KMS-11 (cell line): ENCODE results near the gene SPATA12.

Source experiments
- H2AFZ ChIP-seq: fragments of 200-600 bp; sonication (generic); 2 replicates; pipeline ENCODE4 v1.6.1; 2016; ENCODE audit warnings: antibody characterized with exemption, mixed run types, low read depth
- H3K27ac ChIP-seq: fragments of 200-600 bp; sonication (generic); 2 replicates; pipeline ENCODE4 v1.6.1; 2016; ENCODE audit warnings: mild to moderate bottlenecking, mixed run types
- H3K27me3 ChIP-seq: fragments of 200-600 bp; sonication (generic); 2 replicates; pipeline ENCODE4 v1.6.1; 2017; ENCODE audit warnings: mild to moderate bottlenecking, low read depth, mixed run types, moderate library complexity; ENCODE audit not compliant: insufficient read depth
- H3K36me3 ChIP-seq: fragments of 200-600 bp; sonication (generic); 2 replicates; pipeline ENCODE4 v1.6.1; 2017; ENCODE audit warnings: mild to moderate bottlenecking, mixed run types; ENCODE audit not compliant: insufficient read depth
- H3K4me1 ChIP-seq: fragments of 200-600 bp; sonication (generic); 2 replicates; pipeline ENCODE4 v1.6.1; 2016; ENCODE audit warnings: mild to moderate bottlenecking, low read depth, mixed run types; ENCODE audit not compliant: poor library complexity, severe bottlenecking
- H3K4me2 ChIP-seq: fragments of 200-600 bp; sonication (generic); 2 replicates; pipeline ENCODE4 v1.7.0; 2016; ENCODE audit warnings: mild to moderate bottlenecking, mixed run types
- H3K4me3 ChIP-seq: fragments of 200-600 bp; sonication (generic); IDR thresholded peaks from 2 replicates; pipeline ENCODE4 v1.6.1; 2017; ENCODE audit warnings: low read depth, low read length, mixed read lengths; ENCODE audit not compliant: insufficient read depth
- H3K79me2 ChIP-seq: fragments of 200-600 bp; sonication (generic); 2 replicates; pipeline ENCODE4 v1.6.1; 2016; ENCODE audit warnings: low read depth, mixed run types; ENCODE audit not compliant: insufficient read depth
- H3K9ac ChIP-seq: fragments of 200-600 bp; sonication (generic); 2 replicates; pipeline ENCODE4 v1.6.1; 2016; ENCODE audit warnings: mild to moderate bottlenecking, mixed run types
- H4K20me1 ChIP-seq: fragments of 200-600 bp; sonication (generic); 2 replicates; pipeline ENCODE4 v1.6.1; 2016; ENCODE audit warnings: mild to moderate bottlenecking, mixed run types; ENCODE audit not compliant: insufficient read depth
- TF ChIP-seq, protein P1 (sequence below): fragments of 200-600 bp; sonication (generic); conservative IDR thresholded peaks from 2 replicates; pipeline ENCODE4 v1.6.1; 2017; ENCODE audit warnings: low read depth, mild to moderate bottlenecking, antibody characterized with exemption, low read length, moderate library complexity, mixed read lengths

SPATA12 gene

DNA sequence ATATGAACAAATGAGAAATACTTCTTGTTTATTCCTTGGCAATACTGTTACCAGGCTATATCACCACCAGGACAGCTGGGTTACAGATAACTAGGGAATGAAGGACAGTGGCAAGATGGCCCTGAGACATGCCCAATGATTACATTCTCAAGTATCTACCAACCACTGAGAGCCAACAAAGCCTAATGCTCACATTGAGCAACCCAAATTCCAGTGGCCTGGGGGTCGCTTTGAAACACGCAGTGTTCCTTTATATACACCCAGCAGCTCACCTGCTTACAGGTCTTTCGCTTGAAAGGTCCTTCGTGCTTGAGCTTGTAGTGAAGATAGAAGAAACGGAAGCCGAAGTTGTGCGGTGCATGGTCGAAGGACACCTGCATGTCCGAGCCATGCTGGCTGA is 45.1 kb downstream of the SPATA12 start:
- no peaks in the 10 kb centered on the region for H3K36me3 ChIP-seq
- no peaks in the 10 kb centered on the region for H3K4me1 ChIP-seq
- TF ChIP-seq, protein P1, sequence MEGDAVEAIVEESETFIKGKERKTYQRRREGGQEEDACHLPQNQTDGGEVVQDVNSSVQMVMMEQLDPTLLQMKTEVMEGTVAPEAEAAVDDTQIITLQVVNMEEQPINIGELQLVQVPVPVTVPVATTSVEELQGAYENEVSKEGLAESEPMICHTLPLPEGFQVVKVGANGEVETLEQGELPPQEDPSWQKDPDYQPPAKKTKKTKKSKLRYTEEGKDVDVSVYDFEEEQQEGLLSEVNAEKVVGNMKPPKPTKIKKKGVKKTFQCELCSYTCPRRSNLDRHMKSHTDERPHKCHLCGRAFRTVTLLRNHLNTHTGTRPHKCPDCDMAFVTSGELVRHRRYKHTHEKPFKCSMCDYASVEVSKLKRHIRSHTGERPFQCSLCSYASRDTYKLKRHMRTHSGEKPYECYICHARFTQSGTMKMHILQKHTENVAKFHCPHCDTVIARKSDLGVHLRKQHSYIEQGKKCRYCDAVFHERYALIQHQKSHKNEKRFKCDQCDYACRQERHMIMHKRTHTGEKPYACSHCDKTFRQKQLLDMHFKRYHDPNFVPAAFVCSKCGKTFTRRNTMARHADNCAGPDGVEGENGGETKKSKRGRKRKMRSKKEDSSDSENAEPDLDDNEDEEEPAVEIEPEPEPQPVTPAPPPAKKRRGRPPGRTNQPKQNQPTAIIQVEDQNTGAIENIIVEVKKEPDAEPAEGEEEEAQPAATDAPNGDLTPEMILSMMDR = no peak
- H3K4me3 ChIP-seq = no peak overlapping the region
- no peak overlapping the region for H3K27ac ChIP-seq
- H4K20me1 ChIP-seq = no peaks in the 10 kb centered on the region
- no peaks in the 10 kb centered on the region for H3K79me2 ChIP-seq
- H3K4me2 ChIP-seq = no peak overlapping the region
- H2AFZ ChIP-seq = no peak overlapping the region
- H3K9ac ChIP-seq = no peak overlapping the region
- H3K27me3 ChIP-seq = no peaks in the 10 kb centered on the region

DNA sequence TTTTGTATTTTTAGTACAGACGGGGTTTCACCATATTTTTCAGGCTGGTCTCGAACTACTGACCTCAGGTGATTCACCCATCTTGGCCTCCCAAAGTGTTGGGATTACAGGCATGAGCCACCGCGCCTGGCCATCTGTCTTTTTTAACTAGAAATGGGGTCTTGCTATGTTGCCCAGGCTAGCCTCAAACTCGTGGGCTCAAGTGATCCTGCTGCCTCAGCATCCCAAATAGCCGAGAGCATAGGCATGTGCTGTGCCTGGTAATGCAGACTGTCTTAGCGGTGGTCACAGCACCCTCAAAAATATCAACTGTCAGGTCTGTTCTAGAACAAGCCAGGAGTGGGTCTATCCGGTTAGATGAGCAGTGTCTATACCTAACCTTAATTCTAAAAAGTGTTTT is 48.2 kb downstream of the SPATA12 start:
- no peaks in the 10 kb centered on the region for H3K4me1 ChIP-seq
- no peak overlapping the region for H2AFZ ChIP-seq
- no peak overlapping the region for H3K27ac ChIP-seq
- no peak overlapping the region for H3K4me2 ChIP-seq
- no peaks in the 10 kb centered on the region for H3K27me3 ChIP-seq
- H3K79me2 ChIP-seq = no peaks in the 10 kb centered on the region
- no peak overlapping the region for H3K9ac ChIP-seq
- H4K20me1 ChIP-seq = no peaks in the 10 kb centered on the region
- no peaks in the 10 kb centered on the region for H3K36me3 ChIP-seq
- TF ChIP-seq, protein P1 = no peak
- no peak overlapping the region for H3K4me3 ChIP-seq

DNA sequence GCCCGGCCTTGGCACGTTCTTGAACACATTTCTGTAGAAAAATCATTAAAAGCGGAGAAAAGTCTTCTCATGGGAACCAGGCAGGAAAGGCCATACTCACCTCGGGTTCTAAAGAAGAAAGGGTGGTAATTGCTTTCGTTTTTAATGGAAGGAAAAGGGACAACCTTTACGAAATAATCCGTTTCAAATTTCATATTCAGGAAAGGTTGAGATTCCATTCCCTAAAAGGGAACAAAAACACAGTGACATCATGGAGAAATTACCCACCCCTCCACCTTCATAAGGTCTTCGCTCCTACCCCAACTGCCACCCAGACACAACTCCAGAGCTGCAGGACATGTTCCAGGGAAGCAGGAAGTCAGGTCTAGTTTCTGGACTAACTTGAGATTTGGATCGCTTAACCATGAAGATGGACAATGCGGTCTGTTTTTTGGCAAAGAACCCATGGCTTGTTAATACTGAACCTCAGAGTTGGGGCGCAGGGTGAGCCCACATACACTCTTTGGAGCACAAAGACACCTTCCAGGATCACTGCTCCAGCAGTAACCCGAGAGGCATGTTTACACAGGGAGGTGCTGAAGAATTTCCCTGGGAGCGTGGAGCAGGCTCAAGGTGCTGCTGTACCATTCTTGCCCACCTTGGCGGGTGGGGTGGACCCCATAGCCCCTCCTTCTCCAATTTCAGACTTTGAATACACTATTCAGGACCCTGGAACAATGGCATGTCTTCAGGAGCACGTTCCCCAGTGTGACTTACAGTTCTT is 49.2 kb downstream of the SPATA12 start:
- Histone ChIP-seq H3K4me3 (no peak overlapping the region), H3K4me1 (no peaks in the 10 kb centered on the region), H3K4me2 (no peak overlapping the region), H3K27ac (no peak overlapping the region), H3K79me2 (no peaks in the 10 kb centered on the region), H4K20me1 (no peaks in the 10 kb centered on the region), H2AFZ (no peak overlapping the region), H3K36me3 (no peaks in the 10 kb centered on the region), H3K9ac (no peak overlapping the region), H3K27me3 (no peaks in the 10 kb centered on the region)
- TF ChIP-seq, protein P1 = no peak

DNA sequence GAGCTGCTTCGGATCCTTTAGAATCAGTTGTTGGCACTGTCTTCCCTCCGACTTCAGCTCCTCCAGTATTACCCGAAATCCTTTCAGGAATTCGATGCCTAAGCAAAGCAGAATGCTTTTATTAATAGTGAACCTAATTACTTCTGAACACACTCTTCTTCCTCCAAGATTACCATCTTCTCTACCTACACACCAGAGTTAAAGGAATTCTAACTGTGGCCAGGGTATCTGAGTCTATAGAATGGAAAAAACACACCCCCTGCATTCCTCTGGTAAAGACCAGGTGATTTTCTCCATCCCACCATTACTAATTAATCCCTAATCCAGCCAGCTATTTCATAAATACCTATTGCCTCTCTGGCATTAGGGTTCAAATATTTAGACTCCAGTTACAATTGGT is 49.8 kb downstream of the SPATA12 start:
- Histone ChIP-seq H3K4me3 (no peak overlapping the region), H3K4me2 (no peak overlapping the region), H3K36me3 (no peaks in the 10 kb centered on the region), H3K27ac (no peak overlapping the region), H3K79me2 (no peaks in the 10 kb centered on the region), H2AFZ (no peak overlapping the region), H3K9ac (no peak overlapping the region), H3K4me1 (no peaks in the 10 kb centered on the region), H3K27me3 (no peaks in the 10 kb centered on the region), H4K20me1 (no peaks in the 10 kb centered on the region)
- TF ChIP-seq, protein P1 = no peak
